ENCODE results near the gene SRRM2.

Gene SRRM2

DNA sequence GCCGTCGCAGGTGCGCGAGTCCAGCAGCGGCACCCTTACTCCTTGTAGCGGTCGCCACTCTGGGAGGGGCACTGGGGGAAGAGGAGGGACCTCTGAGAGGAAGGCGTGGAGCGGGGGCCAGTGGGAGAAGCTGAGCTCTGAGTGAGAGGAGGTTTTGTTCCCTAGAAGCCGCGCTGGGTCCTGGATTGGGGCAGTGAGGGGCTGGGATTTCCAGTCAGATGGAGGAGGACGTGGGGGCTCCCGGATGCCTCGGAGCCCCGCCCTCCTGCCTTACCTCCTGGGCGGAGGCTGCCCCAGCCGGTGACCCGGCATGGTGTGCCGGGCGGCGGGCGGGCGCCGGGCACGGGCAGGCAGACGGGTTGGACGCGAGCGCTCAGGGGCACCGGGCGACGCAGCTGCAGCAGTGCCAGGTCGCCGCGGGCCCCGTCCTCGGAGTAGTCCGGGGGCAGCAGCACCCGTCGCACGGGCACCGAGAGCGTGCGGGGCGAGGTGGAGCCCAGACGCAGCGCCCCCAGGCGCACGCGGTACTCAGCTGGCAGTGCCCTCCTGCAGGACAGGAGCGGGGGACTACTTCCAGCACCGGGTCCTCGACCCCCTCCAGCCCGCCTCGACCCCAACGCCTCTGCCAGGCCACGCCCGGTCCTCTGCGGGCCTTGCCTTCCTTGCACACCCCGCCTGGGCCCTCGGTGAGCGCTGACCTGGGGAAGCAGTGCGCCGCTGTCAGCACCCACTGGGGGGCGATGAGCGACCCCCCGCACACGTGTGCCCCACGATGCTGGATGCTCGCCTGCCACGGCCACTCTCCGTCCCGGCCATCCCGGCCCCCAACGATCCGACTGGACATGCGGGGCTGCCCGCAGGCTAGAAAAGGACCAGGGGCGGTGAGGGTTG is 32.9 kb downstream of the SRRM2 start:
- H3K27ac ChIP-seq: no peak overlapping the region
- H3K4me3 ChIP-seq: peak overlapping the region; percentile 17 to 42 (median 22)

DNA sequence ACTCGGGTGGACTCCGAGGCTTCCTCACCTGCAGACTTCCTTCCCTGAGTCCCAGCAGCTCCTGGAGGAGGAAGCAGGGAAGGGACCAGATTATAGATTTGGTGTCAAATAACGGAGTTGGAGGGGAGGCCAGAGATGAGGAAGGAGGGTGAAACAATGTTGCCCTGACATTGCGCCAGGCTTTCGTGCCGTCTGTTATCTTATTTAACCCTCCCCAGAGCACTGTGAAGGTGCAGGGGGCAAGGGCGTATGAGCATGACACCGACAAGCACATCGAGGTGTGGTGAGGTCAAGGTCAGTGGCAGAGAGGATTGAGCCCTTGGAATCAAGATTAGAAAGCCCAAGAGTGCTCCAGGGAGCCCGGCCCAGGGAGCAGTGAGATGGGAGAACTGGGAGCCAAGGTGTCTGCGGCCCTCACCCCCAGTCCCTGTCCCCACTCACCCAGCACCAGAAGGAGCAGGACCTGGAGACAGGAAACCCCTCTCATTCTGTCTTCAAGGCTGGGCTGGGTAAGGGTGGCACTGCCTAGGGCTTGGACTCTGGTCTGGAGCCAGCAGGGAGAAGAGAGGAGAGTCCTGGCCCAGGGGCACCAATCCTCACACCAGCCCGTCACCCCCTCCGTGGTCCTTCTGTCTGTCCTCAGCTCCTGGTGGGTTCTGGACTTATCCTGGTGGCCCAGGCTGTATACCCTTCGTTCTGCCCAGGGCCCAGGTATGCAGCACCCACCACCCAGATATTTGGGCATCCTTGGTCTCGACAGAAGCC is 33.8 kb downstream of the SRRM2 start:
- H3K27ac ChIP-seq: no peak overlapping the region

DNA sequence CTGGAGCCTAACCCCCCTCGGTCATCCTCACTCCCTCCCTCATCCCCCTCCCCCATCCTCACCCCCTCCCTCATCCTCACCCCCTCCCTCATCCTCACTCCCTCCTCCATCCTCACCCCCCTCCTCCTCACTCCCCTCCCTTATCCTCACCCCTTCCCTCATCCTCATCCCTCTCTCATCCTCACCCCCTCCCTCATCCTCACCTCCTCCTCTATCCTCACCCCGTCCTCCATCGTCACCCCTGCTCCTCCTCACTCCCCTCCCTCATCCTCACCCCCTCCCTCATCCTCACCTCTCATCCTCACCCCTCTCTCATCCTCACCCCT is 34.4 kb downstream of the SRRM2 start:
- H3K27ac ChIP-seq: no peak overlapping the region
- H3K4me3 ChIP-seq: no peak overlapping the region

More for the DNA sequence above, 33.8 kb downstream of the SRRM2 start:
- no peak overlapping the region for H3K4me3 ChIP-seq

DNA sequence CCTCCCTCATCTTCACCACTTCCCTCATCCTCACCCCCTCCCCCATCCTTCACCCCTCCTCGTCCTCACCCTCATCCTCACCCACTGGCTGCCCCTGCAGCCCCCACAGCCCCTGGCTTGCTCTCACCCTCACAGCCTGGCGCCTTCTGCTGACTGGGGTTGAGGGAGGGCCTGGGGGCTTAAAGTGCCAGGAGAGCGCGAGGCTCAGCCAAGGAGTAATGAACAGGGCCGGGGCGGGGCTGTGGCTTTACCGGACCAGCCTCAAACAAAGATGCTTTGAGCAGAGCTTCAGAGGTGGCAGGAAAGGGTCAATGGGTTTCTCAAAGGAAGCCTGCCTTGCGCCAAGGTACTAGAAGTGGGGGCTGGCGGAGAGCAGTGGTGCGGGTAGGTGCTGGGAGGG is 35.0 kb downstream of the SRRM2 start, which contains the start of gene PRSS33:
TSS of gene PRSS33 (minus strand) at position 155 of the 400 bp plus-strand sequence. CDS start 1,013 bp downstream, outside the sequence.
- H3K27ac ChIP-seq: no peak within 1 kb of the TSS
- no peak within 1 kb of the TSS for H3K4me3 ChIP-seq

DNA sequence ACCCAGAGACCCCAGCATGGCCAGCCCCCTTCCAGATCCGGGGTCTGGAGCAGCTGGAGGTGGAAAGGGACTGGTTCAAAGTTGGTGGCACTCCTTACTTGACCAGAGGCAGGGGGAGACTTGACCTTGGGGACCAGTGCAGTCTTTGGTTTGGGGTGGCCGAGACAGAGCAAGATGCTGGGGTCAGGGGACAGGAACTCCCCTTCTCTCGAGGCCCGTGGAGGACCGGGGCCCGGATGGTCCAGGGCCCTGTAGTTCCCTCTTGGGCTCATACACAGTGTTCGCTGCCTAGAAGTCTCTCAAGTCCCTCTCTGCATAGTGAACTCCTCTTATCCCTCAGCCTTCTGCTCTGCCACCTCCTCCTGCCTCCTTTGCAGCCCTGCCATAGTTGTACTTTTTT is 35.5 kb downstream of the SRRM2 start:
- no peak overlapping the region for H3K4me3 ChIP-seq
- no peak overlapping the region for H3K27ac ChIP-seq

DNA sequence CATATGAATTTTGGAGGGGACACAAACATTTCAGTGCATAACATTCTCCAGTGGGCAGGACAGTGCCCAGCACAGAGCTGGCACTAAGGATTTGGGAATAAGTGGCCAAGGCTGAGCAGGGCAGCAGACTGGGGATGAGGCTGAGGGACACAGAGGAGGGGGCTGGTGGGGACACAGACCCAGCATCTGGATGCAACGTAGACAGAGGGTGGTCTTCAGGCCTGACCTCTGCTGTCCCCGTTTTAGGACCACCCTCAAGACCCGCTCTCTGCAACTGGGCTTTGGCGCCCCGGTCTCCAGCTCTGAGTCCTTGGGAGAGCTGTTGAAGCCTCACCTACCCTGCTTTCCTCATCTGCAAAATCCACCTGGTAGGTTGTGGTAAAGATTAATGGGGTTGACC is 38.2 kb downstream of the SRRM2 start:
- Histone ChIP-seq H3K4me3 (no peak overlapping the region), H3K27ac (no peak overlapping the region)

DNA sequence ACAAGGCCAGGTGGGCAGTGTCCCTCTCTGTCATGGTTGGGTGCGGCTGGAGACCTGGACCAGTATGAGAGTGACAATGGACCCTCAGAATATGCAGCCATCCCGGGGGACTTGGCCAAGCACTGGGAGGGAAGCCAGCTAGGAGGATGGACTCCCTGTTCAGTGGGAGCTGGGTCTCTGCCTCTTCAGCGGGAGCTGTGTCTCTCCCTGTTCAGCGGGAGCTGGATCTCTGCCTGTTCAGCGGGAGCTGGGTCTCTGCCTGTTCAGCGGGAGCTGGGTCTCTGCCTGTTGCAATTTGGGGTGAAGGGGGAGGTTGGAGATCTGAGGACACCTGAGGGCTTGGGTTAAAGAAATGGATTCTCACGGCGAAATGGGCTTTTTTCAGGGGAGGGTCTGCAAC is 38.7 kb downstream of the SRRM2 start:
- Histone ChIP-seq H3K27ac (no peak overlapping the region), H3K4me3 (no peak overlapping the region)

DNA sequence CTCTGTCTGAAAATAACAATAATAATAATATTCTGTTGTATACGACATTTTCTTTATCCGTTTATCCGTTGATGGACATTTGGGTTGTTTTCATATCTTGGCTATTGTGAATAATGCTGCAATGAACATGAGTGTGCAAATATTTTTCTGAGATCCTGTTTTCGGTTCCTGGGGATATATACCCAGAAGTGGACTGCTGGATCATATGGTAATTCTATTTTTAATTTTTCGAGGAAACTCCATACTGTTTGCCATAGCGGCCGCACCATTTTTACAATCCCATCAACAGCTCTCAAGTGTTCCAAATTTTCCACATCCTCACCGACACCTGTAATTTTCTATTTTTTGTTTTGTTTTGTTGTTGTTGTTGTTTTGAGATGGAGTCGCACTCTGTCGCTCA is 40.5 kb downstream of the SRRM2 start:
- H3K4me3 ChIP-seq: no peak overlapping the region
- no peak overlapping the region for H3K27ac ChIP-seq

DNA sequence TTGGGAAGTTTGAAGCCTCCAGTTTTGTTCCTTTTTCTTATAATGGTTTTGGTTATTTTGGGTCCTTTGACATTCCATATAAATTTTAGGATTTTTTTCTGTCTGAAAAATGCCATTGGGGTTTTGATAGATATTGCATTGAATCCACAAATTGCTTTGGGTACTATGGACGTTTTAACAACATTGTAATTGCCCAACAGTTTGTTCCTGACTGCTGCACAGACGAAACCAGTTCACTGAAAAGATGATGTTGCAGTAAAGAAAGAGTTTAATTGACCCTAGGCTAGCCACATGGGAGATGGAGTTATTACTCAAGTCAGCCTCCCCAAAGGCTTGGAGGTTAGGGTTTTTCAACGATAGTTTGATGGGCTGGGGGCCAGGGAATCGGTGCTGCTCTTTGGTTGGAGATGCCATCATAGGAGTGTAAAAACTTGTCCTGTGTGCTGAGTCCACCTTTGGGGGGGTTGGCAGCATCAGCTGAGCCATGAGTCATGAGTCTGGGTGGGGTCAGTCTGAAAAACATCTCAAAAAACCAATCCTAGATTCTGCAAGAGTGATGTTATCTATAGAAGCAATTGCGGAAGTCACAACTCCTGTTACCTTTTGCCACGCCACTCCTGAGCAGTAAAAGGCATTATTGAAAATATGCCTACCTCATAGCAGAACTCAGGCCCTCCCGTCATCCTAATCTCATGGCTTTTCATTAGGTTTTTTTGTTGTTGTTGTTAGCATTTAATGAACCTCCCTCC is 43.1 kb downstream of the SRRM2 start:
- Histone ChIP-seq H3K4me3 (no peak overlapping the region), H3K27ac (no peak overlapping the region)

DNA sequence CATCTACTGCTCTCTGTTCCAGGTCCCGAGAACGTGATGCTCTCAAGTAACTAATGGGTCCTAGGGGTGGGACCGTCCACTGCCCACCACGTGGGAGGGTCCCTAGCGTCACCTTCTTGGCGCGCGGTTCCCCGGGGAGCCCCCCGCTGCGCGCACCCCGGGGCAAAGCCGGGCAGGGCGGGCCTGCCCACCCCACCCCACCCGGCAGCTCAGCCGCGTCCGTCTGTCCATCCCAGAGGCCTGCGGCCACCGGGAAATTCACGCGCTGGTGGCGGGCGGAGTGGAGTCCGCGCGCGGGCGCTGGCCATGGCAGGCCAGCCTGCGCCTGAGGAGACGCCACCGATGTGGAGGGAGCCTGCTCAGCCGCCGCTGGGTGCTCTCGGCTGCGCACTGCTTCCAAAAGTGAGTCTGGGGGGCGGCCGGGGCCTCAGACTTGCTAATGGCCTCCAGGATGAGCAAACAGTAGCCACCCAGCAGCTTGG is 46.3 kb downstream of the SRRM2 start:
- Histone ChIP-seq H3K4me3 (no peak overlapping the region), H3K27ac (no peak overlapping the region)

DNA sequence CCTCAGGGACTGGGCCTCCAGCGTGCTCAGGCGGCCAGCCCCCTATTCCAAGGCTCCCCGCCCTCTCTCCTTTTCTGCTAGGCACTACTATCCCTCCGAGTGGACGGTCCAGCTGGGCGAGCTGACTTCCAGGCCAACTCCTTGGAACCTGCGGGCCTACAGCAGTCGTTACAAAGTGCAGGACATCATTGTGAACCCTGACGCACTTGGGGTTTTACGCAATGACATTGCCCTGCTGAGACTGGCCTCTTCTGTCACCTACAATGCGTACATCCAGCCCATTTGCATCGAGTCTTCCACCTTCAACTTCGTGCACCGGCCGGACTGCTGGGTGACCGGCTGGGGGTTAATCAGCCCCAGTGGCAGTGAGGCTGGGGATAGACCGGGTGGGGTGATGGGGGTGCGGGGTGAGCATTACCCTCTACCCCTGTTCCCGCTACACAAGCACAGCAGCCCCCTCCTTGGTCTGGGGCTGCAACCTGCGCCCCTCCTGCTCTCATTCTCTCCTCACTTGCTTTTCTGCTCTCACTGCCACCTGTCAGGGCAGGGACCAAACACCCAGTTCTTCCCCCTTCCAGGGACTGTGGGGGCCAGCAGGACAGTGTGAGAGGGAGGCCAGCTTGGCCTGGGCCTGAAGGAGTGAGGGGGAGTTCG is 46.9 kb downstream of the SRRM2 start:
- no peak overlapping the region for H3K4me3 ChIP-seq
- H3K27ac ChIP-seq: no peak overlapping the region

DNA sequence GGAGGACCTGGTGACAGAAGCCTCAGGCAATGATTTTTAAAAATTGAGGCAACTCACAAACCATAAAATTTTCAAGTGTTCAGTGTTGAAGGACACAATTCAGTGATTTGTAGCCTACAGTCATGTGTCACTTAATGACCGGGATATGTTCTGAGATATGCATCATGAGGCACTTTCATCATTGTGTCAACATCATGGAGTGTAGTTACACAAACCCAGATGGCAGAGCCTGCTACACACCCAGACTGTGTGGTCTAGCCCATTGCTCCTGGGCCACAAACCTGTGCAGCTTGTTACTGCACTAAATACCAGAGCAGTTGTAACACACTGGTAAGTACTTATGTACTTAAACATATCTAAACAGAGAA is 47.4 kb downstream of the SRRM2 start:
- Histone ChIP-seq H3K27ac (no peak overlapping the region), H3K4me3 (no peak overlapping the region)

DNA sequence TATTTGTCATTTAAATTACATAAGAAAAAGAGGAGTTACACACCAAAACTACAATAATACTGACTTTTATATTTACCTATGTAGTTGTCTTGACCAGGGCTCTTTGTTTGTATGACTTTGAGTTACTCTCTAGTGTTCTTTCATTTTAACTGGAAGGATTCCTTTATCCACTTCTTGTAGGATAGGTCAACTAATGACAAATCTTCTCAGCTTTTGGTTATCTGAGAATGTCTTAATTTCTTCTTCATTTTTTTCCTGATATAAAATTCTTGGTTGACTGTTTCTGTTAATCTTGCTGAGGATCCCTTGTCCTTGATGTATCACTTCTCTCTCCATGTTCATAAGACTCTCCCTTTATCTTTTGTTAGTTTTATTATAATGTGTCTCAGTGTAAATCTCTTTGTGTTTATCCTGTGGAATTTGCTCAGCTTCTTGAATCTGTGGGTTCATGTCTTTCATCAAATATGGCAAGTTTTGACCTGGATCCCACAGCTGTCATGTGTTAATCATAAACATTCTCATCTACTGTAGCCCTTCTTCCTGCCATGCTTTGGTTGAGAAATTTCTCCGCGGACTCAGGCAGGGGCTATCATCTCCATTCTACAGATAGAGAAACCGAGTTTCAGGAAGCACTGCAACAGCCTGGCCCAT is 51.2 kb downstream of the SRRM2 start:
- no peak overlapping the region for H3K4me3 ChIP-seq
- no peak overlapping the region for H3K27ac ChIP-seq

DNA sequence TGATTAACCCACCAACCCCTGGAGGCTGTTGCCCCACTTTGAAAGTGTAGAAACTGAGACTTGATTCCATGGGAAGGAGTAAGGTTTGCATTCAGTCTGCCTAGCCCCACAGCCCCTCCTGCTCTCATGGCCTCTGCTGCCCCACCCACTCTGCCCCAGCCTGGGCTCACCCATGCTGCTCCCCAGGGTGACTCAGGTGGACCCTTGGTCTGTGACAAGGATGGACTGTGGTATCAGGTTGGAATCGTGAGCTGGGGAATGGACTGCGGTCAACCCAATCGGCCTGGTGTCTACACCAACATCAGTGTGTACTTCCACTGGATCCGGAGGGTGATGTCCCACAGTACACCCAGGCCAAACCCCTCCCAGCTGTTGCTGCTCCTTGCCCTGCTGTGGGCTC is 52.3 kb downstream of the SRRM2 start:
- no peak overlapping the region for H3K4me3 ChIP-seq
- H3K27ac ChIP-seq: no peak overlapping the region

DNA sequence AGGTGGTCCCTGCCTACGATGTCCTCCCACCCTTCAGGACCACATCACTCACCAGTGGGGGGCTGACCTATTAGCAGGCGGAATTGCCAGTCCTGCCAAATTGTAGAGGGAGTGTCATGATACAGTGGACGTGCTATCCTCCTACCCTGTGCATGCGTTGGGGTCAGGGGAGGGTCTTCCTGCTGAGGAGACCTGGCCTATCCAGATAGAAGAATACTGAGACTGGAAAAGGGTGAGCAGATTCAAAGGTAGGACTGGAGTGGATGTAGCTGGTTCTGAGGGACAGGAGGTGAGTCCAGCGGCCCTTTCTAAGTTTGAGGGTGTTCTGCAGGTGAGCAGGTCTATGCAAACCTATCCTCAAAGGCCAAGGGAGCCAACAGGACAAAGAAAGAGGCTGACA is 53.8 kb downstream of the SRRM2 start:
- no peak overlapping the region for H3K4me3 ChIP-seq
- no peak overlapping the region for H3K27ac ChIP-seq

DNA sequence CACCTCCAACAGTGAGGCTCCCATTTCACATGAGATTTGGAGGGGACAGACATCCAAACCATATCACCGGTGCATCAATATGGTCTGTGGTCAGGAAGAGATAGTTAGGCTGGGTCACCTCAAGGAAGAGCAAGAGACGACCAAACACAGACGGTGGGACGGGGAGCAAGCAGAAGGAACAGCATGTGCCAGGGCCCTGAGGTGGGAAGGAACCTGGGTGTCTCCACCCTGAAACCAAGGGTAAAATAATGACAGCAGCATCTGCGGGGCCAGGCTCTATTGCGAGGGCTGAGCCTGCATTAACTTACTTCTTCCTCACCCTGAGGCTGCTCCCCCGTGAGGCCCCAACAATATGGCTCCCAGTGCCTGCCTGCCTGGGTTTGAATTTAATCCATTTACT is 55.7 kb downstream of the SRRM2 start:
- no peak overlapping the region for H3K27ac ChIP-seq
- H3K4me3 ChIP-seq: no peak overlapping the region

DNA sequence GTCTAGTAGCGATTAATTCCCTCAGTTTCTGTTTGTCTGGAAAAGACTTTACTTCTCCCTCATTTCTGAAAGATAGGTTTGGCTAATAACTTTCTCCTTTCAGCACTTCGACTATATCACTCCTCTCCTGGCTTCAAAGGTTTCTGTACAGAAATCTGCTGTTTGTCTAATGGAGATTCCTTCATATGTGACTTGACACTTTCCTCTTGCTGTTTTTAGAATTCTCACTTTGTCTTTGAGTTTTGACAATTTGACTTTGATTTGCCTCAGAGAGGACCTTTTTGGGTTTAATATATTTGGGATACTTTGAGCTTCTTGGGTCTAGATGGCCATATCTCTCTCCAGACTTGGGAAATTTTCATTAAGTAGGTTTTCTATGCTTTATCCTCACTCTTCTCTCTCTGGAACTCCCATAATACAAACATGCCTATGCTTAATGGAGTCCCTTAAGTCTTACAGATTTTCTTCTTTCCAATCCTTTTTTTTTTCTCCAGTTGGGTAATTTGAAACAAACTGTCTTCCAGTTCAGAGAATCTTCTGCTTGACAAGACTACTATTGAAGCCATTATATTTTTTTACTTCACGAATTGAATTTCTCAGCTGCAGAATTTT is 56.8 kb downstream of the SRRM2 start:
- H3K27ac ChIP-seq: no peak overlapping the region
- H3K4me3 ChIP-seq: no peak overlapping the region

DNA sequence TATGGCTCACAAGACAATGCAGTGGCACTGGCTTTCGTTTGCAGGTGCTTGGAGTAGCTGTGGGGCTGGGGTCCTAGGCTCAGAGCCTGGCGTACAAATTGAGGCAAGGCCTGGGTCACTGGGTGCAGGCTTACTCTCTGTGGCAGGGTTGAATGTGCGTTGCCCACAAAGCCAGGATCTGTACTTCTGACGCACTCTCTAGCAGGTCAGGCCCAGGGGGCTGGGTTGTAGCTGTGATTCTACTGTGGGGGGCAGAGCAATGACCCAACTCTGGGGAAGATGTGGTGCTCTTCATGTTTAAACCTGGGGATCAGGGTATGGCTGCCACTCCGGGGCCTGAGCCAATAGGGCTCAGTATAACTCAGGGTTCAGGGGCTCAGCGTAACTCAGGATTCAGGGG is 58.2 kb downstream of the SRRM2 start:
- no peak overlapping the region for H3K27ac ChIP-seq
- H3K4me3 ChIP-seq: no peak overlapping the region

Data from skin epidermis (tissue), 12 donors.